Medulla oblongata (tissue), 1 donor: ENCODE data around the gene PARD3B.

ENCODE experiments used
- DNase-seq: peaks from one replicate; pipeline ENCODE4 v3.0.0-alpha.2; 2015; ENCODE audit errors: extremely low spot score

The PARD3B gene

GRCh38 chr2:204652063-204652462, 106.8 kb downstream of the PARD3B start:
- no peak for DNase-seq

- DNase-seq, result no peak
Observed at GRCh38 chr2:204654669-204655068, 109.4 kb downstream of the PARD3B start.

GRCh38 chr2:204655101-204655500, 109.8 kb downstream of the PARD3B start:
- no peak for DNase-seq

GRCh38 chr2:204655626-204656025, 110.4 kb downstream of the PARD3B start:
- no peak for DNase-seq

GRCh38 chr2:204657024-204657423, 111.7 kb downstream of the PARD3B start:
- no peak for DNase-seq

- no peak for DNase-seq
Observed at GRCh38 chr2:204662956-204663355, 117.7 kb downstream of the PARD3B start.

GRCh38 chr2:204663816-204664425, 118.6 kb downstream of the PARD3B start:
- DNase-seq, result no peak

GRCh38 chr2:204664708-204665121, 119.4 kb downstream of the PARD3B start:
- no peak for DNase-seq

GRCh38 chr2:204665207-204665606, 119.9 kb downstream of the PARD3B start:
- no peak for DNase-seq

GRCh38 chr2:204665771-204666170, 120.5 kb downstream of the PARD3B start:
- DNase-seq, result no peak

GRCh38 chr2:204667990-204668389, 122.7 kb downstream of the PARD3B start:
- no peak for DNase-seq

GRCh38 chr2:204669382-204669781, 124.1 kb downstream of the PARD3B start:
- DNase-seq, result no peak

GRCh38 chr2:204670124-204670523, 124.8 kb downstream of the PARD3B start:
- no peak for DNase-seq

GRCh38 chr2:204670756-204671155, 125.5 kb downstream of the PARD3B start:
- no peak for DNase-seq

- DNase-seq, result no peak
Observed at GRCh38 chr2:204672772-204673171, 127.5 kb downstream of the PARD3B start.

GRCh38 chr2:204673877-204674276, 128.6 kb downstream of the PARD3B start:
- no peak for DNase-seq

- DNase-seq, result no peak
Observed at GRCh38 chr2:204678031-204678430, 132.8 kb downstream of the PARD3B start.

GRCh38 chr2:204680576-204680975, 135.3 kb downstream of the PARD3B start:
- DNase-seq, result no peak

- DNase-seq, result no peak
Observed at GRCh38 chr2:204681412-204681811, 136.1 kb downstream of the PARD3B start.

- DNase-seq, result no peak
Observed at GRCh38 chr2:204683384-204683783, 138.1 kb downstream of the PARD3B start.

GRCh38 chr2:204686406-204686805, 141.1 kb downstream of the PARD3B start:
- DNase-seq, result no peak

GRCh38 chr2:204687776-204688175, 142.5 kb downstream of the PARD3B start:
- no peak for DNase-seq

GRCh38 chr2:204691911-204692510, 146.7 kb downstream of the PARD3B start:
- DNase-seq, result peak; percentile 76

- no peak for DNase-seq
Observed at GRCh38 chr2:204692790-204693189, 147.5 kb downstream of the PARD3B start.
